Right lobe of liver (tissue), 4 donors: Measurements from ENCODE around the gene INPP4B.
"Not testable (repeated sequence)": the region's sequence is repeated elsewhere in the genome, so short reads cannot be mapped to it uniquely, and the experiment has no call there.

Experiments
- POLR2A ChIP-seq: fragments of 450-650 bp; IDR thresholded peaks from one replicate; pipeline ENCODE4 v1.6.1; 2017; ENCODE audit warnings: antibody characterized with exemption, mild to moderate bottlenecking
- TF ChIP-seq, protein P1 (sequence below), 4 donors: fragments of 200-600 bp in 3 of 4; fragments of 450-650 bp in 1 of 4; IDR thresholded peaks; one replicate each; pipeline versions ENCODE4 v1.5.1 to v1.8.0; 2016 to 2022; ENCODE audit warnings: antibody characterized with exemption in 4 of 4, mild to moderate bottlenecking in 2 of 4
- donor health status: DM: no; HTN: no; CAD: no.
- donor health status: DM: no; HTN: no; CAD: no.
- donor health status: DM: no; HTN: yes; CAD: no.

DNA sequence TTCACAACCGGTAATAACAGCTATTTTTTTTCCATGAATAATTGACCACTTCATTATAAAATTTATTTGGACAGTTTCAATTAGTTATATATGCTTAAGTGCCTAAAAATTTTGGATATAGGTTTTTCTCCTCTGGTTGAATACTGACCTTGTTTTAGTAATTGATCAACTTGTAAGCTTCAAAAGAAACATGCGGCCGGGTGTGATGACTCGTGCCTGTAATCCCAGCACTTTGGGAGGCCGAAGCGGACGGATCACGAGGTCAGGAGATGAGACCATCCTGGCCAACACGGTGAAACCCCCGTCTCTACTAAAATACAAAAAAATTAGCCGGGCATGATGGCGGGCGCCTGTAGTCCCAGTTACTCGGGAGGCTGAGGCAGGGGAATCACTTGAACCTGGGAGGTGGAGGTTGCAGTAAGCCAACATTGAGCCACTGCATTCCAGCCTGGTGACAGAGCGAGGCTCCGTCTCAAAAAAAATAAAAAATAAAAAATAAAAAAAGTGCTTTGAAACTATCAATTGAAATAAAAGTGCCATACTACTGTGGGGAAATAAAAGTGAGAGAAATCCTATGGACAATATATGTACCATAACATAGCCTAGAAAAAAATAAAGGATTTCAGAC is 448.6 kb downstream of the INPP4B start:
- TF ChIP-seq, protein P1, sequence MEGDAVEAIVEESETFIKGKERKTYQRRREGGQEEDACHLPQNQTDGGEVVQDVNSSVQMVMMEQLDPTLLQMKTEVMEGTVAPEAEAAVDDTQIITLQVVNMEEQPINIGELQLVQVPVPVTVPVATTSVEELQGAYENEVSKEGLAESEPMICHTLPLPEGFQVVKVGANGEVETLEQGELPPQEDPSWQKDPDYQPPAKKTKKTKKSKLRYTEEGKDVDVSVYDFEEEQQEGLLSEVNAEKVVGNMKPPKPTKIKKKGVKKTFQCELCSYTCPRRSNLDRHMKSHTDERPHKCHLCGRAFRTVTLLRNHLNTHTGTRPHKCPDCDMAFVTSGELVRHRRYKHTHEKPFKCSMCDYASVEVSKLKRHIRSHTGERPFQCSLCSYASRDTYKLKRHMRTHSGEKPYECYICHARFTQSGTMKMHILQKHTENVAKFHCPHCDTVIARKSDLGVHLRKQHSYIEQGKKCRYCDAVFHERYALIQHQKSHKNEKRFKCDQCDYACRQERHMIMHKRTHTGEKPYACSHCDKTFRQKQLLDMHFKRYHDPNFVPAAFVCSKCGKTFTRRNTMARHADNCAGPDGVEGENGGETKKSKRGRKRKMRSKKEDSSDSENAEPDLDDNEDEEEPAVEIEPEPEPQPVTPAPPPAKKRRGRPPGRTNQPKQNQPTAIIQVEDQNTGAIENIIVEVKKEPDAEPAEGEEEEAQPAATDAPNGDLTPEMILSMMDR (IDR thresholded peaks at IDR 0.05) = not testable (repeated sequence)
- not testable (repeated sequence) for TF ChIP-seq POLR2A
